OCI-LY7 (cell line): ENCODE data around the gene RNF207.
"Not testable (repeated sequence)": the region's sequence is repeated elsewhere in the genome, so short reads cannot be mapped to it uniquely, and the experiment has no call there.

Experiments used
- CTCF ChIP-seq: fragments of 200-600 bp; sonication (generic); conservative IDR thresholded peaks from 2 replicates; pipeline ENCODE4 v1.5.1; 2014; ENCODE audit warnings: mild to moderate bottlenecking, antibody characterized with exemption, low read length, moderate library complexity, mixed read lengths
- EZH2phosphoT487 ChIP-seq: fragments of 200-600 bp; sonication (generic); IDR thresholded peaks from 2 replicates; pipeline ENCODE4 v1.6.1; 2018; ENCODE audit warnings: low read depth, borderline replicate concordance, mild to moderate bottlenecking, mixed run types, antibody characterized with exemption, low read length, moderate library complexity, mixed read lengths

GRCh38 chr1:6219641-6220040 lies 13.7 kb downstream of the RNF207 start:
- TF ChIP-seq CTCF, EZH2phosphoT487: not testable (repeated sequence)
